ENCODE measurements around the gene TUFT1.

- TF ChIP-seq CTCF (conservative IDR thresholded peaks at IDR 0.05; ENCODE audit: low read depth, low read length), result no peak
- TF ChIP-seq EZH2 (IDR thresholded peaks at IDR 0.05; ENCODE audit: borderline replicate concordance, low read depth, low read length, poor library complexity, severe bottlenecking), result no peak
Observed at GRCh38 chr1:151542710-151543129, 2.6 kb downstream of the TUFT1 start.

Data from A673 (cell line).